Urinary bladder (tissue), 4 donors: Measurements from ENCODE around the gene CTDSPL2. TPM values are rescaled to one million over a fixed set of nuclear protein-coding genes. Genes with fewer than 3 reads are reported as not detected.
"Not testable (repeated sequence)": the region's sequence is repeated elsewhere in the genome, so short reads cannot be mapped to it uniquely, and the experiment has no call there.

Source experiments
- DNase-seq: peaks from one replicate; pipeline ENCODE4 v3.0.0-alpha.2; 2015; ENCODE audit errors: extremely low spot score
- H3K27ac ChIP-seq: one replicate; pipeline ENCODE4 v1.5.1; 2013; ENCODE audit warnings: low read depth, mild to moderate bottlenecking, moderate library complexity
- H3K36me3 ChIP-seq: one replicate; pipeline ENCODE4 v1.6.1; 2013; ENCODE audit warnings: mild to moderate bottlenecking, moderate library complexity; ENCODE audit not compliant: insufficient read depth
- H3K4me1 ChIP-seq: one replicate; pipeline ENCODE4 v1.6.1; 2013; ENCODE audit warnings: mild to moderate bottlenecking, moderate library complexity; ENCODE audit not compliant: insufficient read depth
- H3K4me3 ChIP-seq: one replicate; pipeline ENCODE4 v1.5.1; 2013; ENCODE audit warnings: low read depth, low read length
- WGBS: extraction: QIAGEN DNeasy Blood & Tissue Kit; methylation state at CpG from one replicate; pipeline ENCODE4 v1.1.7; 2013; 5-methylcytosine and 5-hydroxymethylcytosine counted together
- polyA plus RNA-seq: library from polyadenylated mRNA; stranded (reverse); fragments of 200-250 nt; gene quantifications from one replicate; pipeline ENCODE4 v1.2.3, GENCODE V29; 2013
- total RNA-seq: library from RNA; depleted of rRNA; stranded (reverse); fragments of >200 nt; gene quantifications from one replicate; pipeline ENCODE4 v1.2.3, GENCODE V29; 2014
- donor health status: healthy with polysubstance abuse.
- donor health status: healthy.

CTDSPL2 gene
- total and polyA plus RNA-seq, 2 donors = 16.7 to 143 TPM

- Histone ChIP-seq H3K36me3 (no peaks in the 10 kb centered on the region), H3K4me3 (no peak overlapping the region), H3K27ac (no peak overlapping the region), H3K4me1 (no peaks in the 10 kb centered on the region)
- 98% methylated on average over 11 of the region's 11 CpGs for WGBS
- no peak for DNase-seq
Measured at GRCh38 chr15:44447772-44448376, 20.4 kb downstream of the CTDSPL2 start.

- H3K4me1 ChIP-seq = no peaks in the 10 kb centered on the region
- DNase-seq = no peak
- H3K36me3 ChIP-seq = no peaks in the 10 kb centered on the region
- WGBS = 79% methylated on average over 1 of the region's 1 CpG
- H3K27ac ChIP-seq = no peak overlapping the region
- no peak overlapping the region for H3K4me3 ChIP-seq
Measured at GRCh38 chr15:44450172-44450571, 22.7 kb downstream of the CTDSPL2 start.

GRCh38 chr15:44453578-44454283 is 26.3 kb downstream of the CTDSPL2 start:
- WGBS = 95% methylated on average over 6 of the region's 6 CpGs
- H3K36me3 ChIP-seq, DNase-seq, H3K27ac ChIP-seq, H3K4me1 ChIP-seq, H3K4me3 ChIP-seq: not testable (repeated sequence)

GRCh38 chr15:44458429-44458828 is 31.0 kb downstream of the CTDSPL2 start:
- 36% methylated on average over 4 of the region's 4 CpGs for WGBS
- no peak overlapping the region for H3K27ac ChIP-seq
- no peak overlapping the region for H3K4me3 ChIP-seq
- H3K4me1 ChIP-seq = no peaks in the 10 kb centered on the region
- no peak for DNase-seq
- peaks cover 2% of the 10 kb centered on the region for H3K36me3 ChIP-seq

GRCh38 chr15:44468709-44469385 is 41.4 kb downstream of the CTDSPL2 start:
- Histone ChIP-seq H3K27ac (no peak overlapping the region), H3K4me3 (no peak overlapping the region), H3K36me3 (no peaks in the 10 kb centered on the region), H3K4me1 (no peaks in the 10 kb centered on the region)
- WGBS = 72% methylated on average over 3 of the region's 3 CpGs
- no peak for DNase-seq

GRCh38 chr15:44471885-44472455 is 44.5 kb downstream of the CTDSPL2 start:
- no peak for DNase-seq
- 97% methylated on average over 2 of the region's 2 CpGs for WGBS

GRCh38 chr15:44479343-44479742 is 51.9 kb downstream of the CTDSPL2 start:
- WGBS = 95% methylated on average over 2 of the region's 2 CpGs

More at GRCh38 chr15:44471885-44472455, 44.5 kb downstream of the CTDSPL2 start:
- Histone ChIP-seq H3K27ac (no peak overlapping the region), H3K36me3 (no peaks in the 10 kb centered on the region), H3K4me1 (no peaks in the 10 kb centered on the region), H3K4me3 (no peak overlapping the region)

GRCh38 chr15:44482090-44482489 is 54.7 kb downstream of the CTDSPL2 start:
- Histone ChIP-seq H3K4me3 (no peak overlapping the region), H3K27ac (no peak overlapping the region), H3K4me1 (no peaks in the 10 kb centered on the region), H3K36me3 (no peaks in the 10 kb centered on the region)
- no peak for DNase-seq
- WGBS = 96% methylated on average over 2 of the region's 2 CpGs

More at GRCh38 chr15:44479343-44479742, 51.9 kb downstream of the CTDSPL2 start:
- no peaks in the 10 kb centered on the region for H3K4me1 ChIP-seq
- no peak for DNase-seq
- H3K27ac ChIP-seq = no peak overlapping the region
- H3K36me3 ChIP-seq = no peaks in the 10 kb centered on the region
- no peak overlapping the region for H3K4me3 ChIP-seq

- no peaks in the 10 kb centered on the region for H3K36me3 ChIP-seq
- no peak for DNase-seq
- H3K27ac ChIP-seq = no peak overlapping the region
- H3K4me1 ChIP-seq = no peaks in the 10 kb centered on the region
- no peak overlapping the region for H3K4me3 ChIP-seq
- WGBS = 77% methylated on average over 3 of the region's 3 CpGs
Measured at GRCh38 chr15:44485880-44486279, 58.5 kb downstream of the CTDSPL2 start.

- no peak overlapping the region for H3K4me3 ChIP-seq
- H3K27ac ChIP-seq = no peak overlapping the region
- H3K36me3 ChIP-seq = no peaks in the 10 kb centered on the region
- 74% methylated on average over 1 of the region's 1 CpG for WGBS
- H3K4me1 ChIP-seq = no peaks in the 10 kb centered on the region
- DNase-seq = no peak
Measured at GRCh38 chr15:44489464-44489863, 62.0 kb downstream of the CTDSPL2 start.

- Histone ChIP-seq H3K4me3 (no peak overlapping the region), H3K27ac (no peak overlapping the region), H3K4me1 (no peaks in the 10 kb centered on the region), H3K36me3 (no peaks in the 10 kb centered on the region)
- 64% methylated on average over 3 of the region's 3 CpGs for WGBS
- no peak for DNase-seq
Measured at GRCh38 chr15:44490622-44491021, 63.2 kb downstream of the CTDSPL2 start.

GRCh38 chr15:44492040-44492439 is 64.6 kb downstream of the CTDSPL2 start:
- DNase-seq = no peak
- H3K4me1 ChIP-seq = no peaks in the 10 kb centered on the region
- H3K36me3 ChIP-seq = no peaks in the 10 kb centered on the region
- no peak overlapping the region for H3K27ac ChIP-seq
- no peak overlapping the region for H3K4me3 ChIP-seq
- 95% methylated on average over 7 of the region's 7 CpGs for WGBS

GRCh38 chr15:44492672-44493071 is 65.2 kb downstream of the CTDSPL2 start:
- Histone ChIP-seq H3K4me1 (no peaks in the 10 kb centered on the region), H3K27ac (no peak overlapping the region), H3K4me3 (no peak overlapping the region), H3K36me3 (no peaks in the 10 kb centered on the region)
- DNase-seq = no peak
- 85% methylated on average over 3 of the region's 3 CpGs for WGBS

- 97% methylated on average over 8 of the region's 8 CpGs for WGBS
- no peak for DNase-seq
- H3K36me3 ChIP-seq = peaks cover 2% of the 10 kb centered on the region
Measured at GRCh38 chr15:44495562-44495961, 68.1 kb downstream of the CTDSPL2 start.

More at GRCh38 chr15:44495562-44495961, 68.1 kb downstream of the CTDSPL2 start:
- Histone ChIP-seq H3K4me1 (no peaks in the 10 kb centered on the region), H3K27ac (no peak overlapping the region), H3K4me3 (no peak overlapping the region)
